GM18909 (cell line): ENCODE data around the gene TCEA3.
"Not testable (repeated sequence)": the region's sequence is repeated elsewhere in the genome, so short reads cannot be mapped to it uniquely, and the experiment has no call there.

Experiments
- ATAC-seq: cut with Tn5 transposase; IDR thresholded peaks from one replicate; pipeline ENCODE4 v1.9.1; 2021; ENCODE audit warnings: mild to moderate bottlenecking; ENCODE audit not compliant: unreplicated experiment, poor library complexity

The TCEA3 gene

GRCh38 chr1:23395154-23395724, 29.3 kb downstream of the TCEA3 start:
- no peak for ATAC-seq

- ATAC-seq, result no peak
Observed at GRCh38 chr1:23394684-23395083, 29.9 kb downstream of the TCEA3 start.

- no peak for ATAC-seq
Observed at GRCh38 chr1:23394181-23394580, 30.4 kb downstream of the TCEA3 start.

- no peak for ATAC-seq
Observed at GRCh38 chr1:23393706-23394105, 30.8 kb downstream of the TCEA3 start.

GRCh38 chr1:23392125-23392855, 32.3 kb downstream of the TCEA3 start:
- ATAC-seq, result no peak

GRCh38 chr1:23389837-23390321, 34.7 kb downstream of the TCEA3 start:
- ATAC-seq, result no peak

GRCh38 chr1:23387494-23387893, 37.1 kb downstream of the TCEA3 start:
- no peak for ATAC-seq

GRCh38 chr1:23385119-23385621, 39.4 kb downstream of the TCEA3 start:
- no peak for ATAC-seq

GRCh38 chr1:23384312-23385058, 40.1 kb downstream of the TCEA3 start:
- no peak for ATAC-seq

GRCh38 chr1:23383577-23384311, 40.8 kb downstream of the TCEA3 start:
- ATAC-seq, result no peak

GRCh38 chr1:23381233-23381885, 43.2 kb downstream of the TCEA3 start:
- no peak for ATAC-seq

GRCh38 chr1:23380719-23381118, 43.8 kb downstream of the TCEA3 start:
- no peak for ATAC-seq

GRCh38 chr1:23380236-23380635, 44.3 kb downstream of the TCEA3 start:
- not testable (repeated sequence) for ATAC-seq

- ATAC-seq, result no peak
Observed at GRCh38 chr1:23376890-23377811, 47.4 kb downstream of the TCEA3 start.

GRCh38 chr1:23374079-23374735, 50.3 kb downstream of the TCEA3 start:
- not testable (repeated sequence) for ATAC-seq

GRCh38 chr1:23371987-23372880, 52.3 kb downstream of the TCEA3 start:
- ATAC-seq, result no peak
